Aortic smooth muscle cell (primary cell): Measurements from ENCODE around the gene FUT6. TPM values are rescaled to one million over a fixed set of nuclear protein-coding genes. Genes with fewer than 3 reads are reported as not detected.

Experiments
- total RNA-seq: library from RNA; depleted of rRNA; stranded (reverse); fragments of >200 nt; gene quantifications from 2 replicates; pipeline ENCODE4 v1.2.3, GENCODE V29; 2014

FUT6 gene, protein sequence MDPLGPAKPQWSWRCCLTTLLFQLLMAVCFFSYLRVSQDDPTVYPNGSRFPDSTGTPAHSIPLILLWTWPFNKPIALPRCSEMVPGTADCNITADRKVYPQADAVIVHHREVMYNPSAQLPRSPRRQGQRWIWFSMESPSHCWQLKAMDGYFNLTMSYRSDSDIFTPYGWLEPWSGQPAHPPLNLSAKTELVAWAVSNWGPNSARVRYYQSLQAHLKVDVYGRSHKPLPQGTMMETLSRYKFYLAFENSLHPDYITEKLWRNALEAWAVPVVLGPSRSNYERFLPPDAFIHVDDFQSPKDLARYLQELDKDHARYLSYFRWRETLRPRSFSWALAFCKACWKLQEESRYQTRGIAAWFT
- not detected in 2 replicates for total RNA-seq

GRCh38 chr19:5839065-5840017, at the start of gene FUT6:
Gene FUT6 (minus strand): TSS chr19:5839702. CDS start chr19:5832567, 7,135 bp downstream.

GRCh38 chr19:5851302-5851701, 11.8 kb upstream of the FUT6 start, which contains the start of gene FUT3:
Gene FUT3 (minus strand): TSS chr19:5851449.

DNA sequence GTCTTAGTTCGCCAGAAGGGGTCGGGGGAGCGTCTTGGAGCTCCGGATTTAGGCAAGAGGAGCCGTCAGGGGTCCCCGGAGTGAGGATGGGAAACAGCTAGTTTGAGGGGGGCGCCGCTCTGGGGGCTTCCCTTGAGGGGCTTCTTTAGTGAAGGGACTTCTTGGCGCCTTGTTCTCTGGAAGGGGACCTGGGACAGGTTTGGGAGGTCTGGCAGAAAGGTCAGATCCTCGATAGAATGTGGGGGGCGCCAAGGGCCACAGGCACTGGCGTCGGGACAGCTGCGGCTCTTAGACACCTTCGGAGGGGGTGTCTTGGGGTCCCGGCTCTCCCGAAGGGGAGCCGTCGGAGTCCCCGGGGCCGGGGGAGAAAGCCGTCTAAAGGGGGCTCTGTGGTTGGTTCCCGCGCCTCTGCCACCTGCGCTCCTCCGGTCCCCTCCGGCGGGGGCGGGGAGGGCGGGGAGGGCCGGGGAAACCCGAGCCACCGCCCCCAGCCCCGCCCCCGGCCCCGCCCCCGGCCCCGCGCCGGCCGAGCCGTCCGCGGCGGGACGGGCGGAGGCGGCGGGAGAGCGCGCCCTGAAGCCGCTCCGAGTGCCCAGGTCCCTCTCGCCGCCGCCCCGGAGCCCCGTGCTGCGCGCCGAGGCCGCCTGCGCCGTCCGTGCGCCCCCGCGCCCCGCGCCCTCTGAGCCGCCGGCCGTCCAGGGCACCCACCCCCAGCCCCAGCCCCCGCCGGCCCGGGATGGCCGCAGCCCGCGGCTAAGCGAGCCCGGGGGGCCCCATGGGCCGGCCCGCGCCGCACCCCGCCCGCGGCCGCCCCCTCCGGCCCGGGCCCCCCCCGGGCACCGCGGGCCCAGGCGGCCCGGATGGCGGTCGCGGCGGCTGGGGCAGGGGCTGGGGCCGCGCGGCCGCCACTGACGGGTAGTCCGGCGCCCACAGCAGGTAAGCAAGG, 34.7 kb downstream of the FUT6 start, which contains the start of gene NRTN:
NRTN (plus strand) TSS at position 552 of the 946 bp plus-strand sequence. CDS start 19,099 bp downstream, outside the sequence.

DNA sequence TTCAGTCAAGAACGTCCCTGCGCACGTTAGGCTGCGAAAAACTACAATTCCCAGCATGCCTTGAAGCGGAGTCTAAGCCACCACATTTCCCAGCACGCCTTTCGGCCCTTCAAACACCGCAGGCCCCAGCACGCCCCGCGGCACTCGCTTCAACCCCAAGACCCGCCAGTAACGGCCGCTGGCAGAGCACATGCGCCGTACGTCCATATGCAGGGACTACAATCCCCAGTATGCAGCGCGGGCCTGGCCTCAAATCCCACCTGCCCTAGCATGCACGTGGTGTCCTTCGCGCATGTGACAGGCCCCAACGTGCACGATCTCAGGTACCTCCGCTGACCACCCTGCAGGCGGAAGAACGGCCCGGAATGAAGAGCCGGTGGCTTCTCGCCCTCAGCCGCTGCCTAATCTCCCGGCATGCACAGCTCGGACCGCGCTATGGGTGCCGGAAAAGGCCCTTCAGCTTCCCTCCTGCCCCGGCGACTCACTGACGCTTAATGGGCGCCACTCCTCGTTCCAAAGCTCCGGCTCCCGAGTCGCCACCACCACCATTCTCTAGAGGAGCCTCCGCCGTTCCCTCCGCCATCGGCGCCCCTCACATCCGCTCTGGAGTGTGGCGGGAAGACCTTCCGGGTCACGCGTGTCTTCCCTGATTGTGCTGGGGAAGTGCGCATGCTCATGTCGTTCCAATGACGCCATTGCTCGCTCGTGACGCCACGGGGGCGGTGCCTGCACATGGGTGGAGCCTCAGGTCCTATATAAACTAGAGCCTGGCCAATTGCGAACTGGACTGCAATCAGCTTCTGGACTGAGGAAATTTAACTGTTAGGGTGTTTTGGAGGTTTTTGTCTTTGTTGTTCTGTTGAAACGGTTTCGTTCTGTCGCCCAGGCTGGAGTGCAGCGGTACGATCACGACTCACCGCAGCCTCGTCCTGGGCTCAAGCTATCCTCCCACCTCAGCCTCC, 48.7 kb downstream of the FUT6 start, which contains the start of gene DUS3L:
DUS3L (minus strand) TSS at position 605 of the 962 bp plus-strand sequence; CDS start at position 583, 22 bp downstream.

GRCh38 chr19:5784581-5785147, 54.8 kb downstream of the FUT6 start, which contains the start of gene PRR22:
Gene PRR22 (minus strand): TSS chr19:5784746. CDS start chr19:5784660, 86 bp downstream.

Other genes with a start within 250 kb of the FUT6 start
- gene SAFB2, start 216.9 kb downstream of the FUT6 start, total RNA-seq: 32.4 and 32.9 TPM in 2 replicates
- gene SAFB, start 216.6 kb downstream of the FUT6 start, total RNA-seq: 39.4 and 56.7 TPM in 2 replicates
- 43.5 and 51.8 TPM in 2 replicates for gene MICOS13, start 159.2 kb downstream of the FUT6 start, total RNA-seq
- gene HSD11B1L, start 158.7 kb downstream of the FUT6 start, total RNA-seq: 9.1 and 9.6 TPM in 2 replicates
- 348 and 461 TPM in 2 replicates for gene RPL36, start 149.4 kb downstream of the FUT6 start, total RNA-seq
- gene LONP1, start 119.6 kb downstream of the FUT6 start, total RNA-seq: 59.6 and 81.6 TPM in 2 replicates
- not detected in 2 replicates for gene CATSPERD, start 119.1 kb downstream of the FUT6 start, total RNA-seq
- 0.26 and 0.37 TPM in 2 replicates for gene PRR22, start 55.0 kb downstream of the FUT6 start, total RNA-seq
- gene DUS3L, start 48.5 kb downstream of the FUT6 start, total RNA-seq: 18.8 and 25.2 TPM in 2 replicates
- gene NRTN, start 34.6 kb downstream of the FUT6 start, total RNA-seq: not detected in 2 replicates
- gene FUT3, start 11.7 kb upstream of the FUT6 start, total RNA-seq: not detected in 2 replicates
- gene FUT5, start 30.8 kb upstream of the FUT6 start, total RNA-seq: not detected in 2 replicates
- gene NDUFA11, start 64.1 kb upstream of the FUT6 start, total RNA-seq: 216 and 293 TPM in 2 replicates
- gene VMAC, start 65.2 kb upstream of the FUT6 start, total RNA-seq: 5.5 and 6.7 TPM in 2 replicates
- gene CAPS, start 74.6 kb upstream of the FUT6 start, total RNA-seq: 18.1 and 21.3 TPM in 2 replicates
- gene RANBP3, start 138.4 kb upstream of the FUT6 start, total RNA-seq: 32.5 and 36.2 TPM in 2 replicates